B cell (primary cell): ENCODE measurements around the gene HOMER3.

Experiments
- CTCF ChIP-seq: fragments of 200-600 bp; IDR thresholded peaks from one replicate; pipeline ENCODE4 v1.8.0; 2022; ENCODE audit warnings: antibody characterized with exemption, mild to moderate bottlenecking
- EZH2 ChIP-seq: IDR thresholded peaks from 2 replicates; pipeline ENCODE4 v1.6.1; 2012; ENCODE audit warnings: borderline replicate concordance, low read depth, mild to moderate bottlenecking, moderate library complexity, low read length; ENCODE audit not compliant: insufficient read depth, poor library complexity, severe bottlenecking

DNA sequence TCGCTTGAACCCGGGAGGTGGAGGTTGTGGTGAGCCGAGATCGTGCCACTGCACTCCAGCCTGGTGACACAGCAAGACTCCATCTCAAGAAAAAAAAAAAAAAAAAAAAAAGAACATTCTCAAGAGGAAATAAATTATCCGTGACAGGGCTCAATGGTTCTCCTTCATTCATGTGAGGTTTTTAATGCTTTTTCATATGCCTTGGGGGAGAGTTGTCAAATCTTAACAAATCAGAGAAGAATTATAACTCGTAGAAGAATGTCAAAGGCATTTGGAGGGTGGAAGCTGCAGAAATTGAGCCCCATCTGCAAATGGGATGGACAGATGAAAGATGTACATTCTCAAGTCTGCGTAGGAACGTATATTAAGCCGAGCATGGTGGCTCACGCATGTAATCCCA is 34.9 kb upstream of the HOMER3 start:
- TF ChIP-seq CTCF = no peak
- TF ChIP-seq EZH2 = no peak
